Measurements from ENCODE around the gene GFER.

- no peak for TF ChIP-seq CTCF (IDR thresholded peaks at IDR 0.05)
- no peak for TF ChIP-seq POLR2AphosphoS5 (IDR thresholded peaks at IDR 0.05)
- TF ChIP-seq POLR2A (IDR thresholded peaks at IDR 0.05): no peak
Measured at GRCh38 chr16:2003231-2003826, 19.3 kb downstream of the GFER start.

All from gastroesophageal sphincter (tissue), 3 donors.